A673 (cell line): Measurements from ENCODE around the gene CRISPLD2. TPM values are rescaled to one million over a fixed set of nuclear protein-coding genes. Genes with fewer than 3 reads are reported as not detected.

Experiments used
- BruUV-seq: library from RNA; stranded (reverse); fragments of 400-500 nt; replicated peaks from 2 replicates; lab custom pipeline; 2021; lab: Mats Ljungman, UMichigan
- CTCF ChIA-PET: fragments of 300-600 bp; sonication (Branson Sonifier 250); formaldehyde crosslinking; loops from one replicate; lab custom pipeline; 2022; ENCODE audit warnings: antibody characterized with exemption; lab: Charles Lee
- POLR2A ChIA-PET: fragments of 300-600 bp; sonication (Branson Sonifier 250); formaldehyde crosslinking; loops from one replicate; lab custom pipeline; 2022; ENCODE audit warnings: antibody characterized with exemption; ENCODE audit not compliant: low non-redundant PET; lab: Charles Lee
- DNase-seq: peaks from one replicate; pipeline ENCODE4 v3.0.0-alpha.2; 2015; ENCODE audit warnings: low spot score
- H3K27ac ChIP-seq: fragments of 200-600 bp; sonication (generic); 2 replicates; pipeline ENCODE4 v1.5.1; 2016; ENCODE audit warnings: mixed run types, low read depth, mild to moderate bottlenecking, mixed read lengths, antibody characterized with exemption, low read length; ENCODE audit not compliant: poor library complexity, severe bottlenecking
- H3K27me3 ChIP-seq: fragments of 200-600 bp; sonication (generic); replicated peaks from 2 replicates; pipeline ENCODE4 v1.6.1; 2017; ENCODE audit warnings: mixed run types, low read depth, mild to moderate bottlenecking, mixed read lengths, antibody characterized with exemption, low read length; ENCODE audit not compliant: insufficient read depth, poor library complexity
- H3K36me3 ChIP-seq: fragments of 200-600 bp; sonication (generic); 2 replicates; pipeline ENCODE4 v1.6.1; 2016; ENCODE audit warnings: mixed run types, mild to moderate bottlenecking, mixed read lengths, antibody characterized with exemption, low read length; ENCODE audit not compliant: insufficient read depth, poor library complexity, severe bottlenecking
- H3K4me1 ChIP-seq: fragments of 200-600 bp; sonication (generic); 2 replicates; pipeline ENCODE4 v1.6.1; 2017; ENCODE audit warnings: mixed run types, mild to moderate bottlenecking, mixed read lengths, antibody characterized with exemption, low read length; ENCODE audit not compliant: insufficient read depth, poor library complexity, severe bottlenecking
- H3K4me3 ChIP-seq: fragments of 200-600 bp; sonication (generic); 2 replicates; pipeline ENCODE4 v1.5.1; 2016; ENCODE audit warnings: low read depth, mixed run types, mild to moderate bottlenecking, mixed read lengths, low read length; ENCODE audit not compliant: poor library complexity, severe bottlenecking
- H3K9me3 ChIP-seq: fragments of 200-600 bp; sonication (generic); 2 replicates; pipeline ENCODE4 v1.6.1; 2016; ENCODE audit warnings: mixed run types, low read depth, mild to moderate bottlenecking, mixed read lengths, antibody characterized with exemption, low read length; ENCODE audit not compliant: poor library complexity, severe bottlenecking
- EZH2 ChIP-seq: fragments of 200-600 bp; sonication (generic); IDR thresholded peaks from 2 replicates; pipeline ENCODE4 v1.6.1; 2017; ENCODE audit warnings: borderline replicate concordance, low read depth, mild to moderate bottlenecking, mixed read lengths, antibody characterized with exemption, low read length; ENCODE audit not compliant: poor library complexity, severe bottlenecking
- intact Hi-C: fragments of 100-400 bp; cut with micrococcal nuclease; formaldehyde crosslinking; loops from one replicate; pipeline ENCODE4 v1.10.0; 2022; ENCODE audit not compliant: unreplicated experiment
- total RNA-seq: library from RNA; stranded (reverse); gene quantifications from 2 replicates; pipeline ENCODE4 v1.2.3, GENCODE V29; 2021
- TF ChIP-seq, protein P1 (sequence below): fragments of 300-800, 200-600 bp; sonication (generic); conservative IDR thresholded peaks from 2 replicates; pipeline ENCODE4 v1.5.1; 2017; ENCODE audit warnings: low read depth, mild to moderate bottlenecking, antibody characterized with exemption, low read length, moderate library complexity, mixed read lengths

CRISPLD2 gene
- total RNA-seq, 1 experiment from 2014 or later: 0.32 TPM

DNA sequence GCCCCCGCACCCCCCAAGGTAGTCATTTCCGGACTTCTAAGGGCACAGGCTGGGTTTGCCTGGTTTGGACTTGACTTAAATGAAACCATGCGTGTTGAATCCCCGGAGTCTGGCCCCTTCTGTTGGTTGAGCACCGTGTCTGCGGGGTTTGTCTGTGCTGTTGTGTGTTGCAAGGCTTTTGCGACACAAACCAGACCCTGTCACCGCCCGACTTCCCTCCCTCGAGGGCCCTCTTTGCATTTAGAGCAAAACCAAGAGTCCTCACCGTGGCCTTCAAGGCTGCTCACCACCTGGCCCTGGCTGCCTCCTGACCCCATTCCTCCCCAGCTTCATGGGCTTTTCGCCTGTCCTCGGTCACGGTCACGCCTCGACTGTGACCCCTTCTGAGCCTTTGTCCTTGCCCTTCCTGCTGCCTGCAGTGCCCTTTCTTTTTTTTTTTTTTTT is 7.4 kb downstream of the CRISPLD2 start:
- DNase-seq: no peak
- H3K27ac ChIP-seq: no peak overlapping the region
- no peaks in the 10 kb centered on the region for H3K9me3 ChIP-seq
- H3K36me3 ChIP-seq: no peaks in the 10 kb centered on the region
- CTCF ChIA-PET: interaction anchor here (0.7 kb wide), 1 partner anchor 282 kb away, joined by 4 read pairs; no protein-coding TSS in a partner anchor
- intact Hi-C loops: no loop called here
- TF ChIP-seq, protein P1, sequence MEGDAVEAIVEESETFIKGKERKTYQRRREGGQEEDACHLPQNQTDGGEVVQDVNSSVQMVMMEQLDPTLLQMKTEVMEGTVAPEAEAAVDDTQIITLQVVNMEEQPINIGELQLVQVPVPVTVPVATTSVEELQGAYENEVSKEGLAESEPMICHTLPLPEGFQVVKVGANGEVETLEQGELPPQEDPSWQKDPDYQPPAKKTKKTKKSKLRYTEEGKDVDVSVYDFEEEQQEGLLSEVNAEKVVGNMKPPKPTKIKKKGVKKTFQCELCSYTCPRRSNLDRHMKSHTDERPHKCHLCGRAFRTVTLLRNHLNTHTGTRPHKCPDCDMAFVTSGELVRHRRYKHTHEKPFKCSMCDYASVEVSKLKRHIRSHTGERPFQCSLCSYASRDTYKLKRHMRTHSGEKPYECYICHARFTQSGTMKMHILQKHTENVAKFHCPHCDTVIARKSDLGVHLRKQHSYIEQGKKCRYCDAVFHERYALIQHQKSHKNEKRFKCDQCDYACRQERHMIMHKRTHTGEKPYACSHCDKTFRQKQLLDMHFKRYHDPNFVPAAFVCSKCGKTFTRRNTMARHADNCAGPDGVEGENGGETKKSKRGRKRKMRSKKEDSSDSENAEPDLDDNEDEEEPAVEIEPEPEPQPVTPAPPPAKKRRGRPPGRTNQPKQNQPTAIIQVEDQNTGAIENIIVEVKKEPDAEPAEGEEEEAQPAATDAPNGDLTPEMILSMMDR: no peak
- no peak for TF ChIP-seq EZH2
- BruUV-seq: no TSS peak
- no peaks in the 10 kb centered on the region for H3K4me1 ChIP-seq
- POLR2A ChIA-PET: no interaction called here
- no peaks in the 10 kb centered on the region for H3K27me3 ChIP-seq
- H3K4me3 ChIP-seq: no peak overlapping the region

DNA sequence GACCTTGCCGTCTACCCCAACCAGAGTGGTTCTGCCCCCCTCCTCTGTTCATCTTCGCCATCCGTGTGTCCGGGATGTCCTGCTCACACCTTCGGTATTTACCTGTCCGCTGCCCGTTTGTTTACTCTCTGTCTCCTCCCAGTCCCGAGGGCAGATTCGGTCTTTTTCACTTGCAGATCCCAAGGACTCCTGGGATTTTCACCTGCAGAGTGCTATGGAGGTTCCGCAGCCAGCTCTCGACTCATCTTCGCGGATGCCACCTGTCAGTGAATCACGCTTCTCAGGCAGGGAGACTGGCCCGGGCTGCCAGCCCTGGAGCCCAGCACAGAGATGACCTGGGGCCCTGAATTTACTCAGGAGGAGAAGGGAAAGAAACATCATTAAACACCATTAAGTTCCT is 8.1 kb downstream of the CRISPLD2 start:
- Histone ChIP-seq H3K4me1 (no peaks in the 10 kb centered on the region), H3K36me3 (no peaks in the 10 kb centered on the region), H3K27ac (no peak overlapping the region), H3K4me3 (no peak overlapping the region), H3K9me3 (no peaks in the 10 kb centered on the region), H3K27me3 (no peaks in the 10 kb centered on the region)
- no TSS peak for BruUV-seq
- ChIA-PET POLR2A (no interaction called here), CTCF (interaction anchor here (0.7 kb wide), 1 partner anchor 283 kb away, joined by 4 read pairs; no protein-coding TSS in a partner anchor)
- no peak for TF ChIP-seq EZH2
- TF ChIP-seq, protein P1: no peak
- intact Hi-C loops: no loop called here
- DNase-seq: no peak

DNA sequence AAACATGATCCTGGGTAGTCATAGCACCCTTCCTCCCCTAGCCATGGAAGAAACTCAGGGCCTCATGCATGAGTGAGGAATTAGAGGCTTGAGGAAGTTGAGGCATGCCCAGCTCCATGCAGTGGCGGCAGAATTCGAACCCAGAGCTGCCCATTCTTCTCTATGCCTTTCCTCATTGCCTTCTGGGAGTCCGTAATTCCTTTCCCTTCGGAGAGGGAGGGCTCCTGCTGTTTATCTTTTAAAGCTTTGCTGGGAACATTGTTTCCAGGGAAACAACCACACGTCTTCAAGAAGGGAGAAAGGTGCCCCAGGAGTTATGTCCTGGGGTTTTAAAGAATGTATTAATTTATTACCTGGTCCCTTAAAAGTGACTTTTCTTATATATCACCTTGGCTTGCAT is 8.5 kb downstream of the CRISPLD2 start:
- no peaks in the 10 kb centered on the region for H3K9me3 ChIP-seq
- ChIA-PET CTCF (interaction anchor here (0.7 kb wide), 1 partner anchor 11 kb away, joined by 3 read pairs; no protein-coding TSS in a partner anchor), POLR2A (no interaction called here)
- H3K27ac ChIP-seq: no peak overlapping the region
- H3K27me3 ChIP-seq: no peaks in the 10 kb centered on the region
- no peak for DNase-seq
- BruUV-seq: no TSS peak
- H3K4me3 ChIP-seq: no peak overlapping the region
- no peaks in the 10 kb centered on the region for H3K4me1 ChIP-seq
- TF ChIP-seq, protein P1: no peak
- TF ChIP-seq EZH2: no peak
- no peaks in the 10 kb centered on the region for H3K36me3 ChIP-seq
- intact Hi-C loops: no loop called here
